HepG2 (cell line): ENCODE data around the gene TSKU.

Experiments used
- EHMT2 ChIP-seq: fragments of 200-600 bp; sonication (generic); IDR thresholded peaks from 2 replicates; pipeline ENCODE4 v1.7.0; 2017; ENCODE audit warnings: antibody characterized with exemption, low read depth, low read length, borderline replicate concordance
- MAFK ChIP-seq, 2 experiments: IDR thresholded peaks in 1 of 2; conservative IDR thresholded peaks in 1 of 2; 2 replicates each; pipeline ENCODE4 v1.6.1; 2011; ENCODE audit warnings: improper control_type of control experiment in 2 of 2, low read length in 2 of 2
- NFATC3 ChIP-seq: sonication (generic); formaldehyde crosslinking; IDR thresholded peaks from 2 replicates; pipeline ENCODE4 v1.5.1; 2020; ENCODE audit warnings: mild to moderate bottlenecking, missing genetic modification reagents
- ZFP1 ChIP-seq: IDR thresholded peaks from 2 replicates; pipeline ENCODE4 v1.6.1; 2016
- TF ChIP-seq, protein P1 (sequence below): sonication (generic); formaldehyde crosslinking; IDR thresholded peaks from 2 replicates; pipeline ENCODE4 v1.4.0; 2020; ENCODE audit warnings: mild to moderate bottlenecking, low read depth, missing genetic modification reagents

DNA sequence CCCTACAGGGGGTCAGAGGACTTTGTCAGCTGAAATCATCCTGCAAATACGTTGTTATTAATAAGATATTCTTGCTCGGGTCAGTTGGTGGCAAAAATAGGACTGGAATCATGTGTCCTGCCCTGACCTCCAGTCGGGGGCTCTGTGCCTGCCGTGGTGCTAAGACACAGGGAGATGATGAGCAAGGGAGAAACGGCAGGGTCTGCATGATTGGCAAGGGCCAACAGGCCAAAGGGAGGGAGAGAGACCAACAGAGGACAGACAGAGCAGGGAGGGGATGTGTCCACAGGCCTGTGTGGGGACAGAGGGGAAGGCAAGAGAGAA lies 10.4 kb upstream of the TSKU start:
- TF ChIP-seq NFATC3 (CRISPR knock-in tag) (no peak), MAFK (conservative IDR thresholded peaks at IDR 0.05 in 1 of 2, IDR thresholded peaks at IDR 0.05 in 1 of 2; ENCODE audit: low read length in 2 of 2) (no peak), ZFP1 (CRISPR knock-in tag) (no peak), EHMT2 (no peak)
- TF ChIP-seq, protein P1, sequence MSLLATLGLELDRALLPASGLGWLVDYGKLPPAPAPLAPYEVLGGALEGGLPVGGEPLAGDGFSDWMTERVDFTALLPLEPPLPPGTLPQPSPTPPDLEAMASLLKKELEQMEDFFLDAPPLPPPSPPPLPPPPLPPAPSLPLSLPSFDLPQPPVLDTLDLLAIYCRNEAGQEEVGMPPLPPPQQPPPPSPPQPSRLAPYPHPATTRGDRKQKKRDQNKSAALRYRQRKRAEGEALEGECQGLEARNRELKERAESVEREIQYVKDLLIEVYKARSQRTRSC (CRISPR knock-in tag) = no peak
